ENCODE data around the gene SLC5A3.

Gene SLC5A3

GRCh38 chr21:34074283-34075090 is 1.1 kb downstream of the SLC5A3 start:
- peak; percentile 3; the same call in 1 of the 2 replicates for TF ChIP-seq CTCF (IDR thresholded peaks at IDR 0.05; ENCODE audit: low read depth, low read length)
- Histone ChIP-seq H3K27me3 (no peaks in the 10 kb centered on the region), H3K4me3 (ENCODE audit: low read depth, low read length) (peak overlapping the region; percentile 78), H3K4me1 (peaks cover 2% of the 10 kb centered on the region), H3K36me3 (no peaks in the 10 kb centered on the region; the same call in 1 of the 2 replicates), H3K9me3 (no peaks in the 10 kb centered on the region)
- DNase-seq, result no peak

DNA sequence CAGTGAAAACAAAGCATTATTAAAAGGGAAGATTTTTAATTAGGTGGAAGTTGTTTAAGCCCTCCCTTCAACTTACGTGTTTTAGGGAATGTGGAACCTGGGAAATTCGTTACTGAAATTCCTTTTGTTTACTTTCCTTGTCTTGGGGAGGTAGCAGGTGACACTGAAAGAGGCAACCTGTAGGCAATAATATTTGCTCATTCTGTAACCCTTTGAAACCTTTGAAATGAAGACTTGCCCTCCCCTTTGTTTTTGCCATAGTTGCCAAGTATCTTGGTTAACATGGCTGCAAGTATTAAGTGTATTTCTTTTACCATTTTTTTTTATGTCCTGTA is 1.7 kb downstream of the SLC5A3 start:
- DNase-seq, result no peak
- Histone ChIP-seq H3K27me3 (no peaks in the 10 kb centered on the region), H3K36me3 (no peaks in the 10 kb centered on the region; the same call in 1 of the 2 replicates), H3K4me3 (ENCODE audit: low read depth, low read length) (peak overlapping the region; percentile 78), H3K4me1 (peaks cover 2% of the 10 kb centered on the region), H3K9me3 (no peaks in the 10 kb centered on the region)
- no peak for TF ChIP-seq CTCF (IDR thresholded peaks at IDR 0.05; ENCODE audit: low read depth, low read length)

DNA sequence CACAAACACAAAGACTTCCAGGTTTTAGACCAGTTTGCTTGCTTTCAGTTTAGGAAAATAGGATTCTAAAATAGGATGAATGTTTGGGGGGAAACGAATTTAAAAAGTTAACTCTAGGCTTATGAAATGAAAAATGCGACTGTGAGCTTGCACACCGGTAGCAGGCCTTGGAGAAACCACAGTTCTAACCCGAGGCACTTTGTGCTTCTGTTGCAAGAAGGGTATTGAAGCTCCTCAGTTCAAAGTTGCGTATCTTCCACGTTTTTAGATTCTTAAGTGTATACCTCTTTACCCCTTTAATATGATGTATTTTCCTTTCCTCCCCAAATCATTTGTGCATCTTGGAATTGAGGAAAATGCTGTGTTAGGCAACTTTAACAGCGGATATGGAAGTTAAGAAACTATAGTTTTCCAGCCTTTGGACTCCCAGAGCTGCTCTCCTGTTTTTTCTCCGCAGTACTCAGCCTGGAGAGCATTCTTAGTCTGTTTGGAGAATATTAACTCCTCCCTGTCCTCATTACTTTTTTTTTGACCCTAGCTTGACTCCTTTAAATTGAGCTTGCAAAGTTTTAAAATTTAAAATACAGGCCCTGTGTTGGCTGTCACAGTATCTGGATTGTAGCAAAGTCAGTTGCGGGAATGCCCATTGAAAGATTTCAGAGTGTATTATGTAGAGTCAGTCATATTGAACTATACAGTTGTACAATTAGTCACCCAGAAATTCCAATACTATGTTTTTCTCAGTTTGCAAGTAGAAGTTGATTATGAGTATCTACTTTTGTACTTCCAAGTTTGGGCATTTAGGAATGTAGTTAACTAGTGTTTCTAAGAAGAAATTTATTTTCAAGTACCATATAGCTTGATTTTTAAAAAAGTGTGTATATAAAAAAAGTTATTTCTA is 2.6 kb downstream of the SLC5A3 start:
- Histone ChIP-seq H3K4me3 (ENCODE audit: low read depth, low read length) (no peak overlapping the region), H3K9me3 (no peaks in the 10 kb centered on the region), H3K27me3 (no peaks in the 10 kb centered on the region), H3K4me1 (peaks cover 2% of the 10 kb centered on the region), H3K36me3 (no peaks in the 10 kb centered on the region; the same call in 1 of the 2 replicates)
- DNase-seq, result no peak
- no peak for TF ChIP-seq CTCF (IDR thresholded peaks at IDR 0.05; ENCODE audit: low read depth, low read length)

DNA sequence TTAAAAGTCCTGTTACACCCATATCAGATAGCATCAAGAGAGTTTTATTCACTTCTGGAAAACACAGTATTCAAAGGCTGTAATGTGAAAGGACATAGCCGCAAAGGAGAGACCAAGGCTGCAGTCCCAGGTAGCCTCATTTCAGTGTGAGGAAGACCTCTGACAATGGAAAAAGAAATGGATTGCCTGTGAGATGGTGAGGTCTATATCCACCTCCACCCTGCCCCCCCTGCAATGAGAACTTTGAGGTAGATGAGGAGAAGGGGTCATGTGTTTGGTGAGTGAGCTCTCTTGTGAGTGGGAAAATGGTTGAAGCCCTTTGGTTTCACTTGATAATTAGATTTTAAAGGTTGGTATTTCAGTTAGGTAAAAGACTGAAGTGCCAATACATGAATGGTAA is 3.5 kb downstream of the SLC5A3 start:
- no peaks in the 10 kb centered on the region for H3K27me3 ChIP-seq
- peaks cover 2% of the 10 kb centered on the region for H3K4me1 ChIP-seq
- no peak for DNase-seq
- no peaks in the 10 kb centered on the region; the same call in 1 of the 2 replicates for H3K36me3 ChIP-seq
- no peaks in the 10 kb centered on the region for H3K9me3 ChIP-seq
- H3K4me3 ChIP-seq (ENCODE audit: low read depth, low read length), result no peak overlapping the region
- TF ChIP-seq CTCF (IDR thresholded peaks at IDR 0.05; ENCODE audit: low read depth, low read length), result no peak

GRCh38 chr21:34077888-34078287 is 4.5 kb downstream of the SLC5A3 start:
- no peak for TF ChIP-seq CTCF (IDR thresholded peaks at IDR 0.05; ENCODE audit: low read depth, low read length)
- DNase-seq, result no peak
- H3K27me3 ChIP-seq, result no peaks in the 10 kb centered on the region
- no peak overlapping the region for H3K4me3 ChIP-seq (ENCODE audit: low read depth, low read length)
- H3K36me3 ChIP-seq, result no peaks in the 10 kb centered on the region; the same call in 1 of the 2 replicates
- H3K4me1 ChIP-seq, result peaks cover 2% of the 10 kb centered on the region
- H3K9me3 ChIP-seq, result no peaks in the 10 kb centered on the region
